ENCODE measurements around the gene ERGIC3.

DNA sequence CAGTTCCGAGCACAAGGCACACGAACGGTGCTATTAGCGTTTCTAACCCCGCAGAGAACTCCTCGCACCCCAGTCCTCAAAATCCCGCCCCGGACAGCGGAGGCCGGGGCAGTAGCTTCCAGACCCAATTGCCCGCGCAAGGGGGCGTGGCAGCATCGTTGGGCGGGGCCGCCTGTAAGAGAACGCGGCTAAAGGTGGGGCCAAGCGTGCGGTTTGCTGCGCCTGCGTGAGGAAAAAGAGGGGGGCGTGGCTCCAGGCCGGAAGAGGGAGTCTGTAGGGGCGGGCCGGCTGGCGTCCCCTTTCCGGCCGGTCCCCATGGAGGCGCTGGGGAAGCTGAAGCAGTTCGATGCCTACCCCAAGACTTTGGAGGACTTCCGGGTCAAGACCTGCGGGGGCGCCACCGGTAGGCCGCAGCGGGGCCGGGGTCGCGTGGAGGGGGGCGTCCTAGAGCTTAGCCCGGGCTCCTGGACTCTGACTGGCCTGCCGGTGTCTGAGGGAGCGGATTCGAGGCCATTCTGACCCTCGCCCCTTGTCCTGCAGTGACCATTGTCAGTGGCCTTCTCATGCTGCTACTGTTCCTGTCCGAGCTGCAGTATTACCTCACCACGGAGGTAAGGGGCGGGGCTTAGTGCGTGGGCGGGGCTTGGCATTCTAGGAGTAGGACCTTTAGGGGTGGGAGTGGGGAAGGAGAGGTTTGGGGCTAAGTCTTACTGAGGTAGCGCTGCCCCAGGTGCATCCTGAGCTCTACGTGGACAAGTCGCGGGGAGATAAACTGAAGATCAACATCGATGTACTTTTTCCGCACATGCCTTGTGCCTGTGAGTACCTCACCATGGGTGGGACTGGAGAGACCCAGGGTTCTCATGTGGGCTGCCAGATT, at the start of gene ERGIC3:
- TF ChIP-seq GATA2 (IDR thresholded peaks at IDR 0.05; ENCODE audit: low read depth, low read length) (no peak), GATA3 (IDR thresholded peaks at IDR 0.05; ENCODE audit: low read depth, low read length) (no peak)

Measured in SH-SY5Y (cell line).